HG02588 (cell line): Measurements from ENCODE around the gene EDN2.

Experiments used
- ATAC-seq: cut with Tn5 transposase; IDR thresholded peaks from one replicate; pipeline ENCODE4 v1.9.1; 2021; ENCODE audit warnings: mild to moderate bottlenecking, moderate library complexity; ENCODE audit not compliant: unreplicated experiment

The EDN2 gene

GRCh38 chr1:41484402-41485241, at the start of gene EDN2:
TSS of gene EDN2 (minus strand) at chr1:41484683. CDS start at chr1:41484601, 82 bp downstream.
- ATAC-seq = no peak

GRCh38 chr1:41533731-41534080, 49.2 kb upstream of the EDN2 start:
- ATAC-seq = no peak

- no peak for ATAC-seq
These were observed 48.7 kb upstream of the EDN2 start for GRCh38 chr1:41533016-41533730.

GRCh38 chr1:41532206-41532975, 47.9 kb upstream of the EDN2 start:
- ATAC-seq = no peak

GRCh38 chr1:41530411-41530810, 45.9 kb upstream of the EDN2 start:
- ATAC-seq = no peak

- ATAC-seq = no peak
These were observed 45.3 kb upstream of the EDN2 start for GRCh38 chr1:41529621-41530395.

GRCh38 chr1:41528726-41529605, 44.5 kb upstream of the EDN2 start:
- ATAC-seq = no peak

- ATAC-seq = no peak
These were observed 43.6 kb upstream of the EDN2 start for GRCh38 chr1:41528106-41528505.

GRCh38 chr1:41526956-41527561, 42.6 kb upstream of the EDN2 start:
- ATAC-seq = no peak

GRCh38 chr1:41525891-41526587, 41.6 kb upstream of the EDN2 start:
- ATAC-seq = no peak

- no peak for ATAC-seq
These were observed 40.5 kb upstream of the EDN2 start for GRCh38 chr1:41524676-41525675.

GRCh38 chr1:41523949-41524675, 39.6 kb upstream of the EDN2 start:
- no peak for ATAC-seq

- ATAC-seq = no peak
These were observed 38.6 kb upstream of the EDN2 start for GRCh38 chr1:41523071-41523470.

- ATAC-seq = no peak
These were observed 37.3 kb upstream of the EDN2 start for GRCh38 chr1:41521766-41522165.

GRCh38 chr1:41520951-41521752, 36.7 kb upstream of the EDN2 start:
- ATAC-seq = no peak

GRCh38 chr1:41519667-41520066, 35.2 kb upstream of the EDN2 start:
- ATAC-seq = no peak
